Esophagus squamous epithelium (tissue), 5 donors: Measurements from ENCODE around the gene ANKRD39. TPM values are rescaled to one million over a fixed set of nuclear protein-coding genes. Genes with fewer than 3 reads are reported as not detected.

Source experiments
- DNase-seq: peaks from one replicate; lab custom pipeline; 2025; lab: John Stamatoyannopoulos, UW
- H3K27ac ChIP-seq, 4 donors: fragments of 200-600 bp; sonication (generic); one replicate each; pipeline ENCODE4 v1.5.1; 2016 to 2019; ENCODE audit warnings: mild to moderate bottlenecking in 1 of 4
- H3K27me3 ChIP-seq, 4 donors: fragments of 200-600 bp; sonication (generic); 1 replicate in 3 of 4; 2 replicates in 1 of 4; pipeline versions ENCODE4 v1.5.1 to v1.6.0; 2017 to 2021; ENCODE audit warnings: antibody characterized with exemption in 1 of 4
- H3K36me3 ChIP-seq, 3 donors: fragments of 200-600 bp; sonication (generic); one replicate each; pipeline ENCODE4 v1.5.1; 2016 to 2019
- H3K4me1 ChIP-seq, 3 donors: fragments of 200-600 bp; sonication (generic); one replicate each; pipeline ENCODE4 v1.5.1; 2017 to 2019
- H3K4me3 ChIP-seq, 4 donors: fragments of 200-600 bp; sonication (generic); 1 replicate in 3 of 4; 2 replicates in 1 of 4; pipeline ENCODE4 v1.5.1; 2016 to 2019; ENCODE audit warnings: mild to moderate bottlenecking in 2 of 4, moderate library complexity in 1 of 4
- H3K9me3 ChIP-seq, 3 donors: fragments of 200-600 bp; sonication (generic); one replicate each; pipeline ENCODE4 v1.5.1; 2016 to 2019
- CTCF ChIP-seq, 6 experiments: fragments of 450-650 bp in 4 of 6; fragments of 200-600 bp in 2 of 6; sonication (generic) in 2 of 6; IDR thresholded peaks; one replicate each; pipeline ENCODE4 v1.5.1; 2016 to 2019; ENCODE audit warnings: antibody characterized with exemption in 6 of 6, mild to moderate bottlenecking in 4 of 6, moderate library complexity in 4 of 6
- POLR2A ChIP-seq, 4 donors: fragments of 450-650 bp; IDR thresholded peaks; one replicate each; pipeline ENCODE4 v1.6.1; 2017; ENCODE audit warnings: antibody characterized with exemption in 4 of 4, mild to moderate bottlenecking in 4 of 4, moderate library complexity in 3 of 4
- WGBS, 2 donors: methylation state at CpG; one replicate each; pipeline ENCODE4 v1.1.5; 2018; 5-methylcytosine and 5-hydroxymethylcytosine counted together
- intact Hi-C: fragments of 100-400 bp; cut with DNase I; formaldehyde crosslinking; loops from one replicate; pipeline ENCODE4 v1.15.0; 2022
- small RNA-seq, 4 donors: library from RNA; depleted of rRNA; stranded (forward); fragments of <200 nt; gene quantifications; one replicate each; pipeline ENCODE3, GENCODE V24; 2016
- total RNA-seq, 4 donors: library from RNA; depleted of rRNA; stranded (reverse); fragments of >200 nt; gene quantifications; one replicate each; pipeline ENCODE4 v1.1.0, GENCODE V29; 2016
- donor health status: DM: yes; HTN: yes; CAD: no.

The ANKRD39 gene
- total RNA-seq, 4 donors from 2014 or later: 7.1 to 17.2 (median 14.0) TPM

- Histone ChIP-seq H3K4me1 (peaks cover 0 to 10% (median 0%) of the 10 kb centered on the region in 3 donors), H3K9me3 (no peaks in the 10 kb centered on the region), H3K27me3 (no peaks in the 10 kb centered on the region), H3K4me3 (no peak overlapping the region), H3K36me3 (peaks cover 0 to 64% (median 6%) of the 10 kb centered on the region in 3 donors), H3K27ac (no peak overlapping the region)
- 62 to 91% methylated on average over 11 to 19 of the region's 23 CpGs for WGBS, 2 donors
- intact Hi-C loops: no loop called here
- DNase-seq: no peak
- TF ChIP-seq POLR2A (IDR thresholded peaks at IDR 0.05): no peak
- TF ChIP-seq CTCF (IDR thresholded peaks at IDR 0.05): no peak
Measured at GRCh38 chr2:96798733-96799622, 58.8 kb downstream of the ANKRD39 start.

Small RNAs within 50 kb of the gene (small RNA-seq; reads per million reads assigned to genes)
- gene MIR3127: 0.60 to 0.95 (median 0.63) reads per million in 4 donors

Other genes starting within 250 kb of the ANKRD39 start
- gene KANSL3, start 219.7 kb downstream of the ANKRD39 start, total RNA-seq: 10 to 100 TPM; 16.0 to 45.2 (median 18.1) TPM
- gene FER1L5, start 215.3 kb downstream of the ANKRD39 start, total RNA-seq: under 1 TPM in 2 of 4 donors, not detected in 2; 0.13 to 0.19 TPM
- gene LMAN2L, start 118.0 kb downstream of the ANKRD39 start, total RNA-seq: 10 to 100 TPM in 2 of 4 donors, 1 to 10 TPM in 2; 7.4 to 12.6 (median 10.5) TPM
- 1 to 10 TPM; 3.4 to 8.5 (median 6.7) TPM for gene CNNM4, start 97.1 kb downstream of the ANKRD39 start, total RNA-seq
- gene CNNM3, start 41.7 kb downstream of the ANKRD39 start, total RNA-seq: 10 to 100 TPM in 1 of 4 donors, 1 to 10 TPM in 3; 3.7 to 10.2 (median 5.5) TPM
- gene ANKRD23, start 14.0 kb downstream of the ANKRD39 start, total RNA-seq: 1 to 10 TPM in 3 of 4 donors, under 1 TPM in 1; 1.00 to 3.4 (median 2.1) TPM
- gene SEMA4C, start 12.1 kb upstream of the ANKRD39 start, total RNA-seq: 10 to 100 TPM in 2 of 4 donors, 1 to 10 TPM in 2; 7.4 to 23.8 (median 12.8) TPM
- gene FAM178B, start 128.6 kb upstream of the ANKRD39 start, total RNA-seq: under 1 TPM in 1 of 4 donors, not detected in 3; 0.72 TPM
- 10 to 100 TPM in 1 of 4 donors, 1 to 10 TPM in 3; 1.4 to 11.1 (median 5.3) TPM for gene FAHD2B, start 236.9 kb upstream of the ANKRD39 start, total RNA-seq